Kidney tubule cell (primary cell): ENCODE data around the gene CCDC152.
"Not testable (repeated sequence)": the region's sequence is repeated elsewhere in the genome, so short reads cannot be mapped to it uniquely, and the experiment has no call there.

Source experiments
- DNase-seq: peaks from one replicate; pipeline ENCODE4 v3.0.0-alpha.2; 2018; ENCODE audit warnings: low spot score

The CCDC152 gene

GRCh38 chr5:42812620-42813019 lies 56.0 kb downstream of the CCDC152 start:
- no peak for DNase-seq

- peak; percentile 48 for DNase-seq
These were observed 56.9 kb downstream of the CCDC152 start for GRCh38 chr5:42813533-42813932.

DNA sequence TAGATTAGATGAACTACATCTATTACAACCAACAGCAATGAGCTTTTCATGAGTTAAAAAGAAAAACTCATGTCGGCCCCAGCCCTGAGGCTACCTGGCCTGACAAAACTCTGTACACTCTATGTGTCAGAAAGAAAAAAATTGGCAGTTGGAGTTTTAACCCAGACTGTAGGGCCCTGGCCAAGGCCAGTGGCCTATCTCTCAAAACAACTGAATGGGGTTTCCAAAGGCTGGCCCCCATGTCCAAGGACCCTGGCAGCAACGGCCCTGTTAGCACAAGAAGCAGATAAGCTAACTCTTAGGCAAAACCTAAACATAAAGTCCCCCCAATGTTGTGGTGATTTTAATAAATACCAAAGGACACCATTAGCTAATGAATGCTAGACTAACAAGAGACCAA lies 59.9 kb downstream of the CCDC152 start:
- DNase-seq, result not testable (repeated sequence)

DNA sequence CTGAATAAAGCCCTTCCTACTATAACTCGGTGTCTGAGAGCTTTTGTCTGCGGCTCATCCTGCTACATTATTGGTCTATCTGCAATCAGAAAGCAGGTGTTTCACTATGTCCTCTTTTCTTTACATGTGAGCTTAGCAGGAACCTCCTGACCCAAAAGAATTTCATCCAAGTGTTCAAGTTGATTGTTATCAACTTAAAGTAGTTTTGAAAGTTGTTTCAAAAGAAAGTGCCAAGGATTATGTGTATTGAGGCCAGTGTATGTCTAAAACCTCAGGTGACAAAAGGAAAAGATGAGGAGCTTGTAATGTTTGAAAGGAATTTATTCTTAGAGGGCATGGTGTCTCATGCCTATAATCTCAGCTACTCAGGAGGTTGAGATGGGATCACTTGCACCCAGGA lies 63.1 kb downstream of the CCDC152 start:
- DNase-seq, result no peak

DNA sequence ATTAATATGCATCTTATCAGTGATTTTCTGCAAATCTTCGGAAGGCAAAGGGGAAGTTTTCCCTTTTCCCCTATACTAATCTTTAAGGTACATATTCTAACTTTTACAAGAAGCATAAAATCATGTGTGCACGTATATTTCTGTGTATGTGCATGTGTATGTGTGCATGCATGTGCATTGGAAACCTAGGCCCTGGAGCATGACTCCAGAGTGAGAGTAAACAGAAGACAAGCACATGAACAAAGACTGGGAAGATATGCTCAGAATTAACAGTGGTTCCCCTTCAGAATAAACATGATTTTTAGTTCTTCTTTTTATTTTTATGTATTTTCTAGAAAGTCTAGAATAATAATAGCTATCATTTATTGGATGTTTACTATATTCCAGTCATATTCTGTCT lies 65.9 kb downstream of the CCDC152 start:
- no peak for DNase-seq

GRCh38 chr5:42824347-42824976 lies 67.8 kb downstream of the CCDC152 start:
- no peak for DNase-seq

- DNase-seq, result no peak
These were observed 69.0 kb downstream of the CCDC152 start for GRCh38 chr5:42825422-42826148.

DNA sequence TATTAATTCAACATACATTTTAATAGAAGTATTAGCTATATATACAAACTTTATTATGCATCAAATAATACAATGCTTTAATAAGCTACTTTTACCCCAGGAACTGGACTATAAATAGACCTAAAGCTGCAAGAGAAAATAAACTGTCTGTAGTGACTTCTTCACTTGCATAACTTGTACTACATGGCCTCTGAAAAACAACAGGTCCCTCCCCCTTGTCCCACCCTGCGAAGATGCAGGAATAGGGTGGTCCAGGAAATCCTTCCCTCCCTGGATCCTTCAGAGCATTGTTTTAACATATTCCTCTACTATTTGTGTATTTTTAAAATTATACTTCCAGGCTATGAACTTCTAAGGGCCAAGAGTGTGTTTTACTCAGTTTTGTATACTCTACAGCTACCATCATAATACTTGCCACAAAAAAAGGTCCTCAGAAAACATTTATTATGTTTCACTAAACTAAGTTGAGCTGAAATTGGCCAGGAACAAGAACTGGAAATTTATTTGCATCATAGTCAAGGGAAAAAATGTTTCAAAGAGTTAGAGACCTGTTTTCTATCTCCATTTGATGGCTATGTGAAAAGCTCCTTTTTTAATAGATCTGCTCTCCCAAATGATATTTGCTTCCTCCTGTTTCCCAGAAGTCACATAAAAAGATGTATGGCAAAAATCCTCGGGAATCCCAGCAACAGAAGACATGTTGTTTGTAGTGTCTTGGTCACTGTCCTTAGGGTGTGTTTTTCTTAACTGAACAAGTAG lies 70.3 kb downstream of the CCDC152 start:
- no peak for DNase-seq

DNA sequence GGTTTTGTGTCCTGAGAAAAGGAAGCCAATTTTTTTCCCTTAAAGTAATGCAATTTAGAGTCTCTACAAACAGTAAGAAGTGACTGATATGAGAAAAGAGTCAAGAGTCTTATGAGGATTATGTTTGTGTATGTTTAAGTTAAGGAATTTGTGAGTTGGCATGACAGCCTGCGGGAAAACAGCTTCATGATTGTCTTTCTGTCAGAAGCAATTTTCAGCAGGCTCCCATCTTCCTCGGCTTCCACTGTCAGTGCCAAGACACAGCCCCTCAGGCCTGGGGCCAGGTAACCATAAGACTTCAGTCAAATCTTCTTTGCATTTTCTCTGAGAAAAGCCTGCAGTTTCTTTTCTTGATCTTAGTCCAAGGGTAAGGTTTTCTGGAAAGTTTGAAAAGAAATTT lies 72.1 kb downstream of the CCDC152 start:
- no peak for DNase-seq

DNA sequence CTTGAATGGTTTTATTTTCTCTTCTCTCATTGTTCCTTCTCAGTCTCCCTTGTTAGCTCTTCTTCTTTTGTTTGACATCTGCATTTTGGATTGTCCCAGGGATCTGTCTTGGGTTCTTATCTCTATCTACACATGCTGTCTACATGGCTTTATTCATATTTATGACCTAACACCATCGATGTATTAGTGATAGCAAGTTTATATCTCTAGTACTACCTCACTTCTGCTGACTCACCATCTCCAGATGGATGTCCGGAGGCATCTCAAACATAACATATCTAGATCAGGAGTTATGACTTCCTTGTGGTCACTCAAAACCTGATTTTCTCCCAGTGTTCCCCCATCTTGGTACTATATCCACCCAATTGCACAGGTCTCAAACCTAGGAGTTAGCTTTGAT lies 74.3 kb downstream of the CCDC152 start:
- DNase-seq, result no peak

DNA sequence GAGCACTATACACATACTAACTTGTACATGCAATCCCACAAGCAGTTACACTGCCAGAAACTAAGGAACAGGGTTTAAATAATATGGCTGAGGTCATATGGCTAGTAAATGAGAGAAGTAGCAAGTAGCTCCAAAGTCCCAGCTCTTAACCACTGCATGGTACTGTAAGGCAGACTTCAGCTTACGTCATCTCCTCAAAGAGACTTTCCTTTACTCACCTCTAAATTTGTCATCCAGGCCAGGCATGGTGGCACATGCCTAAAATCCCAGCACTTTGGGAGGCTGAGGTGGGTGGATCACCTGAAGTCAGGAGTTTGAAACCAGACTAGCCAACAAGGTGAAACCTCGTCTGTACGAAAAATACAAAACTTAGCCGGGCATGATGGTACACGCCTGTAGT lies 75.4 kb downstream of the CCDC152 start:
- DNase-seq, result no peak

- no peak for DNase-seq
These were observed 79.6 kb downstream of the CCDC152 start for GRCh38 chr5:42836070-42836769.

DNA sequence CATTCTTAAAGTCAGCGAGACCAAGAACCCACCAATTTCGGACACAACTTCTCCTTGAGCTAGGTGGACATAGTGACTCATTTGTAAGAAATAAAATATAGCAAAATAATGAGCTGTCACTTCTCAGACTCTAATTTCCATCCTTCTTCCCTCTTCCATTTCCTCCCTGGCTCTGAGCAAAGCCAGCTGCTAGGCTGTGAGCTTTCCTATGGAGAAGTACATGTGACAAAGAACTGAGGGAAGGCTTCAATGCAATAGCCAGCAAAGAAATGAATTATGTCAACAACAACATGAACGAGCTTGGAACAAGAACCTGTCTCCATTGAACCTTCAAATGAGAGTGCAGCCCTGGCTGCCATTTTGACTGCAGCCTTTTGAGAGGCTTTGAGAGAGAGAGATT lies 81.0 kb downstream of the CCDC152 start:
- DNase-seq, result no peak

DNA sequence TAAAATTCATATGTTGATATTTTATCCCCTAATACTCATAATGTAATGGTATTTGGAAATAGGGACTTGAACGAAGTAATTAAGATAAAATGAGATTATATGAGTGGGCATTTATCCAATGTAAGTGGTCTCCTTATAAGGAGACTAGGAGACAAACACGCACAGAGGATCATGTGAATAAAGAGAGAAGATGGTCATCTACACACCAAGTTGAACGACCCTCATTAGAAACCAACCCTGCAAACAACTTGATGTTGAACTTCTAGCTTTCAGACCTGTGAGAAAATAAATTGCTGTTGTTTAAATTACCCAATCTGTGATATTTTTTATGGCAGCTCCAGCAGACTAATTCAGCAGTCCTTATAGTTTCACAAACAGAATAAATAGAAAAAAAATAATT lies 82.6 kb downstream of the CCDC152 start:
- DNase-seq, result no peak

DNA sequence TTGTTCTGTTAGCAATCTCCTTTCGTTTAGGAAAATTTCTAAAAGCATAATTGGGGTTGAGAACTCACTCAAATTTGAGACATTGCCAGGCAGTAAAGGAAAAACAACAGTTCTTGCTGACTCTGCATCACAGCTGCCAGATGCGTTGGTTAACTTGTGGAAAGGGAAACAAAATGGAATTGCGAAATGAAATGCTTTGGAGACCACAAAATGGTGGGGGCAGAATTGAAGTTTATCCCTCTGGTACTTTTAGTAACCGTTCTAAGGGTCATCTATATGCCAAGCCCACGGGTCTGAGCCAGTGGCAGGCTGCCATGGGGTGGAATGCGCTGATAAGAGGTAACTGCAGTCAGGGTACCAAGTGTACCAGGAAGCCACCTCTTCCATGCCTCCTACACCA lies 83.7 kb downstream of the CCDC152 start:
- peak; percentile 3 for DNase-seq

- DNase-seq, result no peak
These were observed 84.4 kb downstream of the CCDC152 start for GRCh38 chr5:42840842-42841567.

DNA sequence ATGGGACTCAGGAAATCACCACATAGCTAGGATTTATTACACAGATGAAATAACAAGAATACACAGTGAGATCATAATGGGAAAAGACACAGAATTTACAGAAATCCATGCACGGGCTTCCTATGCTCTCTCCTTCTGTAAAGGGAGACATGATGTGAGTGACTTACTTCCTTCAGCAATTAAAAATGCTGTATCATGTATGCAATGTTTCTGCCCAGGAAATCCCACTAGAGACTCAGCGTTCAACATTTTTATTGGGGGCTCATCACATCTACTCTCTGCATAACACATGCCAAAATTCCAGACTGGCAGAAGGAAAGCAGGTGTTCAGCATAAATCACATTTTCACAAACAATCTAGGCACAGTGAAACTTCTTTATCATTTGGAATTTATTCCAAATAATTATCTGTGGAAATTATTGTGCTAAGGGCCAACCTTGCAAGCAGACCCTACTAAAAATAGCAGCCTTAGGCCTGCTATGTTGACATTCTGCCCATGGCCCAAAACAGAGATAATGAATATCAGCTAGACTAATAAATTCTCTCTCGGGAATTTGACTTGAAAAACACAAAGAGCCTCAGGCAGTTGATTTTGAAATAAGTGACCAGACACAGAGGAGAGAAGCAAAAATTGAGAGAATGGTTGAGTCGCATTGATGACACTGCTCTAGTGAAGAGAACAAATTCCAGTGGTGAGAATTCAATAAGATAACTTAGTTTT lies 86.5 kb downstream of the CCDC152 start:
- DNase-seq, result no peak

GRCh38 chr5:42843675-42844292 lies 87.2 kb downstream of the CCDC152 start:
- DNase-seq, result no peak

GRCh38 chr5:42844408-42844807 lies 87.8 kb downstream of the CCDC152 start:
- DNase-seq, result not testable (repeated sequence)

- no peak for DNase-seq
These were observed 91.9 kb downstream of the CCDC152 start for GRCh38 chr5:42848545-42848944.

DNA sequence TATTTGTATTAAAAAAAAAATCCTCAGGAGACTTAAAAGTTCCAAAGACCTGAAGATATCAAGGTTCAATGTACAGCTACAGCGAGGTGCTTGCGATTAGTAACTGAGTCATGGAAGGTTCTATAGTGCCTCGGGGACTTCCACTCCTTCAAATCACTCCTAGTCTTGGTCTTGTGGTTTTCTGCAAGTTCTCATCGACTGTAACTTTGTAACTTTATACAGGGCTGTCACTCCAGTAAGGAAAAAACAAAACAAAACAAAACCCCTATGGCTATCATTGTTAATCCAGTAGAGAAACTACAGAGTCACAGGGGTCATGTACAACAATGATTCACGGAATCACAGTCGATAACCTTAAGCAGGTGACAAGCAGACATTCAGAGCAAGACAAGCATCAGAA lies 94.9 kb downstream of the CCDC152 start:
- DNase-seq, result peak; percentile 23
